Transverse colon (tissue), 4 donors: Measurements from ENCODE around the gene MAPK4.

ENCODE experiments used
- CTCF ChIP-seq, 5 experiments: fragments of 200-600 bp in 3 of 5; fragments of 450-650 bp in 2 of 5; sonication (generic) in 3 of 5; IDR thresholded peaks; 1 replicate in 2 of 5; 2 replicates in 3 of 5; pipeline ENCODE4 v1.5.1; 2016 to 2017; ENCODE audit warnings: antibody characterized with exemption in 5 of 5, inconsistent platforms in 3 of 5, mild to moderate bottlenecking in 2 of 5, moderate library complexity in 1 of 5
- EP300 ChIP-seq: sonication (generic); formaldehyde crosslinking; IDR thresholded peaks from one replicate; pipeline ENCODE4 v1.6.1; 2017; ENCODE audit warnings: antibody characterized with exemption, low read depth
- POLR2A ChIP-seq: fragments of 450-650 bp; IDR thresholded peaks from one replicate; pipeline ENCODE4 v1.6.1; 2016; ENCODE audit warnings: antibody characterized with exemption, mild to moderate bottlenecking, moderate library complexity
- POLR2AphosphoS5 ChIP-seq, 3 donors: sonication (generic); formaldehyde crosslinking; IDR thresholded peaks; one replicate each; pipeline ENCODE4 v1.6.1; 2016; ENCODE audit warnings: antibody characterized with exemption in 3 of 3

DNA sequence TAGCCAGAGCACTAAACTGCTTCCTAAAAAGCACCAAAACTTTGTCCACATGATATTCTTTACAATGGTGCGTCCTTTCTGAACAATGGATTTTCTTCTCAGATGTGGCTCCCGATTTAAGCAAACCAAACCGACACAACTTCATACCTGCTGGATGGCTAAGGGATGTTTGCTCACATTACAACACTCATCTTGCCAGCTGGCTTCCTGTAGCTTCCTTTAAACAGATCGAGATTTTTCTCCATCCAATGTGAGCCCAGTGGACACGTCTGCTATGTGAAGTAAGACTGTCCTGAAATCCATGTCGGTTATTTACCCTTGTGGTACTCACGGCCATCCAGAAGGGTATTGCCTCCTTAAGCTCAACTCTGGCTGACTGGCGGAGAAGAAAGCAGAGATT is 126.5 kb downstream of the MAPK4 start:
- TF ChIP-seq POLR2A: no peak
- TF ChIP-seq CTCF (IDR thresholded peaks at IDR 0.05): no peak
- TF ChIP-seq POLR2AphosphoS5 (IDR thresholded peaks at IDR 0.05): no peak
- no peak for TF ChIP-seq EP300
